HepG2 (cell line): ENCODE measurements around the gene MAP2K2. TPM values are rescaled to one million over a fixed set of nuclear protein-coding genes. Genes with fewer than 3 reads are reported as not detected.

ENCODE experiments used
- AHR ChIP-seq: IDR thresholded peaks from 2 replicates; pipeline ENCODE4 v1.6.1; 2018; ENCODE audit warnings: missing genetic modification reagents, missing compliant biosample characterization
- ATF7-NPFF ChIP-seq: sonication (generic); formaldehyde crosslinking; IDR thresholded peaks from 2 replicates; pipeline ENCODE4 v1.8.1; 2023; ENCODE audit warnings: mild to moderate bottlenecking, low read depth, missing genetic modification reagents, moderate library complexity
- CENPBD1 ChIP-seq: sonication (generic); formaldehyde crosslinking; IDR thresholded peaks from 2 replicates; pipeline ENCODE4 v1.8.0; 2022; ENCODE audit warnings: missing genetic modification reagents, low read depth, mild to moderate bottlenecking, borderline replicate concordance
- DNMT1 ChIP-seq: sonication (generic); formaldehyde crosslinking; IDR thresholded peaks from 2 replicates; pipeline ENCODE4 v1.5.1; 2020; ENCODE audit warnings: mild to moderate bottlenecking, missing genetic modification reagents
- FOXP1 ChIP-seq, 2 experiments: fragments of 450-650 bp in 1 of 2; IDR thresholded peaks; 2 replicates each; pipeline ENCODE4 v1.6.1; 2017 to 2018; ENCODE audit warnings: antibody characterized with exemption in 1 of 2
- MIER2 ChIP-seq: IDR thresholded peaks from 2 replicates; pipeline ENCODE4 v1.6.1; 2016; ENCODE audit warnings: missing biosample characterization, missing genetic modification reagents
- MTA1 ChIP-seq: sonication (generic); formaldehyde crosslinking; IDR thresholded peaks from 2 replicates; pipeline ENCODE4 v1.4.0; 2020; ENCODE audit warnings: missing genetic modification reagents, mild to moderate bottlenecking, borderline replicate concordance
- RFX3 ChIP-seq: IDR thresholded peaks from 2 replicates; pipeline ENCODE4 v1.6.1; 2016; ENCODE audit warnings: missing biosample characterization, missing genetic modification reagents
- ZBTB34 ChIP-seq: sonication (generic); formaldehyde crosslinking; IDR thresholded peaks from 2 replicates; pipeline ENCODE4 v1.8.0; 2022; ENCODE audit warnings: mild to moderate bottlenecking, missing genetic modification reagents
- ZHX2 ChIP-seq, 2 experiments: sonication (generic) in 1 of 2; formaldehyde crosslinking in 1 of 2; IDR thresholded peaks; 2 replicates each; pipeline versions ENCODE4 v1.6.1 to v1.9.0; 2014 to 2022; ENCODE audit warnings: antibody characterized with exemption in 1 of 2, borderline replicate concordance in 1 of 2, inconsistent platforms in 1 of 2, low read depth in 1 of 2, missing genetic modification reagents in 1 of 2
- ZNF562 ChIP-seq: sonication (generic); formaldehyde crosslinking; IDR thresholded peaks from 2 replicates; pipeline ENCODE4 v1.8.0; 2022; ENCODE audit warnings: missing genetic modification reagents, borderline replicate concordance
- ZNF639 ChIP-seq: conservative IDR thresholded peaks from 2 replicates; pipeline ENCODE4 v1.6.1; 2018; ENCODE audit warnings: missing genetic modification reagents
- ZNF704 ChIP-seq: sonication (generic); formaldehyde crosslinking; IDR thresholded peaks from 2 replicates; pipeline ENCODE4 v1.8.1; 2023; ENCODE audit warnings: mild to moderate bottlenecking, inconsistent platforms, moderate library complexity, missing genetic modification reagents, borderline replicate concordance
- ZNF747 ChIP-seq: sonication (generic); formaldehyde crosslinking; IDR thresholded peaks from 2 replicates; pipeline ENCODE4 v1.8.1; 2023; ENCODE audit warnings: missing genetic modification reagents, mild to moderate bottlenecking, borderline replicate concordance
- ZNF775 ChIP-seq: sonication (generic); formaldehyde crosslinking; IDR thresholded peaks from 2 replicates; pipeline ENCODE4 v1.4.0; 2020; ENCODE audit warnings: missing genetic modification reagents, mild to moderate bottlenecking, moderate library complexity, borderline replicate concordance
- ZNF83 ChIP-seq: sonication (generic); formaldehyde crosslinking; IDR thresholded peaks from 2 replicates; pipeline ENCODE4 v1.4.0; 2020; ENCODE audit warnings: missing genetic modification reagents, mild to moderate bottlenecking, borderline replicate concordance
- polyA plus RNA-seq, 8 experiments: library from polyadenylated mRNA; depleted of rRNA in 3 of 8; stranded (reverse) in 7 of 8; unstranded in 1 of 8; fragments of >200 nt; fragmentation: Illumina TruSeq in 4 of 8; extraction: Trizol in 4 of 8; gene quantifications; 2 replicates each; pipeline versions ENCODE4 v1.2.1 to v1.2.3, GENCODE V29; 2011 to 2016; ENCODE audit warnings: low read depth in 4 of 8, missing spikeins in 1 of 8, mixed read lengths in 1 of 8; ENCODE audit not compliant: insufficient read depth in 1 of 8
- total RNA-seq, 5 experiments: library from RNA; depleted of rRNA; stranded (reverse); fragments of >200 nt; fragmentation: Illumina TruSeq; extraction: Trizol; gene quantifications; 2 replicates each; pipeline ENCODE4 v1.2.3, GENCODE V29; 2016; ENCODE audit warnings: low read depth in 1 of 5

Gene MAP2K2
- total and polyA plus RNA-seq, 2 of the 13 experiments (the other 11 are each of a cell fraction or from before 2014, with no cell fraction given), result 70.3 to 80.9 TPM

- TF ChIP-seq ZHX2 (IDR thresholded peaks at IDR 0.05; ENCODE audit: low read depth) (no peak), ZHX2 (CRISPR knock-in tag; IDR thresholded peaks at IDR 0.05; ENCODE audit: borderline replicate concordance) (no peak), FOXP1 (IDR thresholded peaks at IDR 0.05) (no peak), FOXP1 (CRISPR knock-in tag; IDR thresholded peaks at IDR 0.05) (no peak), ZNF747 (CRISPR knock-in tag) (no peak; the same call in 1 of the 2 replicates), ZNF704 (CRISPR knock-in tag) (peak; percentile 69; the same call in 1 of the 2 replicates), DNMT1 (CRISPR knock-in tag) (no peak), AHR (CRISPR knock-in tag) (peak; percentile 61; the same call in 1 of the 2 replicates), ZNF775 (CRISPR knock-in tag) (no peak), ZBTB34 (CRISPR knock-in tag) (0 out of 2 replicates have a peak, but pooled peaks have one; percentile 60), RFX3 (CRISPR knock-in tag) (no peak), MIER2 (CRISPR knock-in tag) (0 out of 2 replicates have a peak, but pooled peaks have one; percentile 52), CENPBD1 (CRISPR knock-in tag) (no peak), MTA1 (CRISPR knock-in tag) (peak; percentile 34; the same call in 1 of the 2 replicates), ZNF562 (CRISPR knock-in tag) (no peak), ZNF639 (CRISPR knock-in tag) (peak; percentile 78; the same call in 1 of the 2 replicates), ZNF83 (CRISPR knock-in tag) (peak; percentile 60; the same call in 1 of the 2 replicates), ATF7-NPFF (CRISPR knock-in tag) (no peak; the same call in 1 of the 2 replicates)
Observed at GRCh38 chr19:4123615-4124568, at the start of gene MAP2K2 (continued).
